ENCODE measurements around the gene BOD1L1. TPM values are rescaled to one million over a fixed set of nuclear protein-coding genes. Genes with fewer than 3 reads are reported as not detected.

The BOD1L1 gene
- total RNA-seq, 1 donor from 2014 or later, result 37.8 TPM

DNA sequence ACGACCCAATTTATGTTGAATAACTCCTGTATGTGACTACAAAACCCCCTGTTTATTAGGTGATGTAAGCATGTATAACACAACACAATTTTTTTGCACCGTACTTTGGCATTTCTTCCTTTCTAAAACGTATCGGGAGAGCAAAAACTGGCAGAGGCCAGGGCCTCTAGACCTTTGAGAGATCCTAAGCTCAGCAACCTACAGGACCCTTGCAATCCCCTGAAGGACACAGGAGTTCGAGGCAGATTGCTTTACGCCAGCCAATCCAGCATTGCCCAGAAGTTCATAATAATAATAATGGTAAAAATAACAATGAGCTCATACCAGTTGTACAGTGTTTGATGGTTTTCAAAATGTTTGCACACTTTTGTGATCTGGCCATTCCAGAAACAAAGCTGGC, 90.9 kb downstream of the BOD1L1 start:
- intact Hi-C loops (cut with DNase I), result loop anchor here (5.0 kb wide), 1 partner anchor 1346 kb away; no protein-coding TSS in a partner anchor
- Histone ChIP-seq H3K27ac (no peak overlapping the region), H3K9me3 (no peaks in the 10 kb centered on the region), H3K36me3 (no peaks in the 10 kb centered on the region), H3K27me3 (peaks cover 21% of the 10 kb centered on the region), H3K4me1 (peaks cover 15% of the 10 kb centered on the region), H3K4me3 (no peak overlapping the region)
- no peak for DNase-seq (ENCODE audit: extremely low spot score in 2 of 2)
- TF ChIP-seq CTCF (IDR thresholded peaks at IDR 0.05) (no peak), POLR2AphosphoS5 (IDR thresholded peaks at IDR 0.05; ENCODE audit: insufficient read depth in 1 of 2, low read depth in 1 of 2) (no peak), POLR2A (IDR thresholded peaks at IDR 0.05) (no peak)

DNA sequence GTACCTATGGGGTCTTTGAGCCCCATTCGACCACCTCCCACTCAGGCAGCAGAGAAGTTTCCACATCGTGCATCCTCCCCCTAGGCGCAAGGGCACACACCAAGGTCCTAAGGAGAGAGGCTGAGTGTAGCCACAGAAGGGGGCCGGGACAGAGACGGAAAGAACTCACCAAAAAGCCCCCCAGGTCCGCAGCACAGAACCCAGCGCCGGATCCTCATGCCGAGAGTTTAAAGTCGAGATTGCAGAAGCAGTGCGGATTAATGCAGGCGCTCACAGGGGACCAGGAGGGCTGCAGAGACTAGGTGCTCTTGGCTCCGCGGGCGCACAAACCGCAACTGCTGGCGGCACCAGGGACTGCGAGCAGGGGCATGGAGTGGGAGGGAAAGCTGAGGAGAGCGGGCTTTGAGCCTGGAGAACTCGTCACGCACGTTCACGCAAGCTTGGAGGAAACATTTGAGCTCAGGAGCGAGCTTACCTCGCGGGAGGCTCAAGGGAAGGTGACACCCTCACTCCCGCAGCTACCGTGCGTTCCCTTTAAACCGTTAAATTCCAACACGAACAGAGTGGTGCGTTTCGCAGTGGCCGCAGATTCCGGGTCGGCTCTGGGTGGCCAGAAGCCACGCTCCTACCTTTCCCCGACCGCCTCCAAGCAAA, 91.7 kb downstream of the BOD1L1 start:
- peaks cover 12% of the 10 kb centered on the region for H3K4me1 ChIP-seq
- H3K9me3 ChIP-seq, result no peaks in the 10 kb centered on the region
- H3K4me3 ChIP-seq, result no peak overlapping the region
- peaks cover 22% of the 10 kb centered on the region for H3K27me3 ChIP-seq
- intact Hi-C loops (cut with DNase I), result loop anchor here (5.0 kb wide), 1 partner anchor 1346 kb away; no protein-coding TSS in a partner anchor
- H3K27ac ChIP-seq, result no peak overlapping the region
- H3K36me3 ChIP-seq, result no peaks in the 10 kb centered on the region
- no peak for TF ChIP-seq CTCF (IDR thresholded peaks at IDR 0.05)
- no peak for TF ChIP-seq POLR2A (IDR thresholded peaks at IDR 0.05)
- no peak for TF ChIP-seq POLR2AphosphoS5 (IDR thresholded peaks at IDR 0.05; ENCODE audit: insufficient read depth in 1 of 2, low read depth in 1 of 2)
- DNase-seq (ENCODE audit: extremely low spot score in 2 of 2), result peak in 1 of 2 donors; percentile 70

DNA sequence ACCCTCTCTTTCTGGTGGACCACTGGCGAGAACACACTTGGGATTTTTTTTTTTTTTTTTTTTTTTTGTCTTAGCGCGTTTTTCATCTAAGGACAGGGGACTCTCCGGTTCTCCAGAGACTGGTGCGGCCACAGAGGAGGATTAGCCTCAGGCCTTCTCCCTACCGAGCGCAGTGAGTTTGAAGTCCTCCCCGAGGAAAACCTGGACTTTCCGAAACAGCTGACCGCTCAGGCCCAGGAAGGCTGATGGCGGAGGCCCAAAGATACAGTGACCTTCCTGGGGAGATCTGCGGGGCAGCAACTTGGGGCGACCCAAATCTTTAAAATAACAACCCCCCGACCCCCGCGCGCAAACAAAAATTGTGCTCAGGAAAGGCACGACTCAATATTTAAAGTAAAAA, 92.4 kb downstream of the BOD1L1 start:
- TF ChIP-seq CTCF (IDR thresholded peaks at IDR 0.05), result no peak
- TF ChIP-seq POLR2AphosphoS5 (IDR thresholded peaks at IDR 0.05; ENCODE audit: insufficient read depth in 1 of 2, low read depth in 1 of 2), result no peak
- no peak for TF ChIP-seq POLR2A (IDR thresholded peaks at IDR 0.05)
- no peaks in the 10 kb centered on the region for H3K36me3 ChIP-seq
- no peak overlapping the region for H3K27ac ChIP-seq
- peaks cover 12% of the 10 kb centered on the region for H3K4me1 ChIP-seq
- H3K27me3 ChIP-seq, result peaks cover 21% of the 10 kb centered on the region
- no peak for DNase-seq (ENCODE audit: extremely low spot score in 2 of 2)
- no peaks in the 10 kb centered on the region for H3K9me3 ChIP-seq
- no peak overlapping the region for H3K4me3 ChIP-seq
- intact Hi-C loops (cut with DNase I), result loop anchor here (5.0 kb wide), 1 partner anchor 1347 kb away; no protein-coding TSS in a partner anchor

GRCh38 chr4:13534344-13535063, 93.0 kb downstream of the BOD1L1 start:
- DNase-seq (ENCODE audit: extremely low spot score in 2 of 2), result peak in 1 of 2 donors; percentile 74
- TF ChIP-seq CTCF (IDR thresholded peaks at IDR 0.05), result no peak
- TF ChIP-seq POLR2A (IDR thresholded peaks at IDR 0.05), result no peak
- TF ChIP-seq POLR2AphosphoS5 (IDR thresholded peaks at IDR 0.05; ENCODE audit: insufficient read depth in 1 of 2, low read depth in 1 of 2), result no peak
- intact Hi-C loops (cut with DNase I), result loop anchor here (5.0 kb wide), 1 partner anchor 1348 kb away; no protein-coding TSS in a partner anchor

More at GRCh38 chr4:13534344-13535063, 93.0 kb downstream of the BOD1L1 start:
- Histone ChIP-seq H3K4me1 (peaks cover 8% of the 10 kb centered on the region), H3K27me3 (peaks cover 18% of the 10 kb centered on the region), H3K27ac (no peak overlapping the region), H3K9me3 (no peaks in the 10 kb centered on the region), H3K4me3 (no peak overlapping the region), H3K36me3 (no peaks in the 10 kb centered on the region)
